ENCODE data around the gene OR4D6. TPM values are rescaled to one million over a fixed set of nuclear protein-coding genes. Genes with fewer than 3 reads are reported as not detected.

OR4D6 gene
- polyA plus RNA-seq, 1 donor (not counting 4 experiments of a cell fraction or from before 2014, with no cell fraction given), result not detected

DNA sequence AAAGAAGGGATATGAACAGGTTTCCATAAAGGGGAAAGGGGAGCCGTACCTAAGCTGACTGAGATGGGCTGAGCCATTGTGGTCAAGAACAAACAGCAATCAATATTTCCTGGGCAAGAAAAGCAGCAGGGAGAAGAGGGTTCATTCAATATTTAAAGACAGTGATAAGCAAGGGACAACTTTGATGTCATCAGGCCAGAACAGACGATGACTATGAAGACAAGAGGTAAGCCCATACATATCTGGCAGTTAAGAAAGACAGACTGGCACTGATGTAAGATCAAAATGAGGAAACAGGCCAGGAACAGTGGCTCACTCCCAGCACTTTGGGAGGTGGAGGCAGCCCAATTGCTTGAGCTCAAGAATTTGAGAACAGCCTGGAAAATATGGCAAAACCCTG, 32.9 kb upstream of the OR4D6 start:
- Histone ChIP-seq H3K9me3 (ENCODE audit: control insufficient read depth, low read depth, low read length) (no peaks in the 10 kb centered on the region), H3K27ac (ENCODE audit: control insufficient read depth, insufficient read depth, low read length) (no peak overlapping the region), H4K20me1 (ENCODE audit: control insufficient read depth, extremely low read depth, insufficient read depth, low read length) (no peaks in the 10 kb centered on the region), H3K36me3 (ENCODE audit: control insufficient read depth in 2 of 2, extremely low read depth in 1 of 2, insufficient read depth in 2 of 2, low read length in 2 of 2) (no peaks in the 10 kb centered on the region), H3K4me3 (ENCODE audit: control insufficient read depth in 2 of 3, extremely low read depth in 1 of 3, insufficient read depth in 2 of 3, low read depth in 1 of 3, low read length in 3 of 3) (no peak overlapping the region), H3K4me2 (ENCODE audit: control insufficient read depth, extremely low read depth, insufficient read depth, low read depth, low read length) (no peak overlapping the region), H3K9ac (ENCODE audit: control insufficient read depth, extremely low read depth, insufficient read depth, low read length) (no peak overlapping the region), H2AFZ (ENCODE audit: control insufficient read depth, low read length) (no peak overlapping the region), H3K27me3 (ENCODE audit: control insufficient read depth, extremely low read depth, insufficient read depth, low read length) (no peaks in the 10 kb centered on the region), H3K4me1 (ENCODE audit: control insufficient read depth, extremely low read depth, insufficient read depth, low read length) (no peaks in the 10 kb centered on the region), H3K79me2 (ENCODE audit: control insufficient read depth, insufficient read depth, low read length) (no peaks in the 10 kb centered on the region), H3K9me1 (ENCODE audit: control insufficient read depth, extremely low read depth, insufficient read depth, low read length) (no peaks in the 10 kb centered on the region)
- no peak for FAIRE-seq
- dilution Hi-C loops (cut with MboI; ENCODE audit: extremely low pct_ligation_motif_present, low sequenced_read_pairs), result no loop called here
- no peak for TF ChIP-seq CTCF (optimal IDR thresholded peaks at IDR 0.05 in 1 of 3, IDR thresholded peaks at IDR 0.05 in 1 of 3, conservative IDR thresholded peaks at IDR 0.05 in 1 of 3; ENCODE audit: extremely low read depth in 1 of 3, insufficient read depth in 2 of 3, low read length in 3 of 3)
- TF ChIP-seq EZH2 (IDR thresholded peaks at IDR 0.05; ENCODE audit: low read length), result no peak
- DNase-seq (ENCODE audit: low read depth, low spot score), result no peak

GRCh38 chr11:59425131-59425530, 31.6 kb upstream of the OR4D6 start:
- no peak overlapping the region for H3K4me2 ChIP-seq (ENCODE audit: control insufficient read depth, extremely low read depth, insufficient read depth, low read depth, low read length)
- H3K9ac ChIP-seq (ENCODE audit: control insufficient read depth, extremely low read depth, insufficient read depth, low read length), result no peak overlapping the region
- FAIRE-seq (no peak), DNase-seq (ENCODE audit: low read depth, low spot score) (no peak)
- H3K9me1 ChIP-seq (ENCODE audit: control insufficient read depth, extremely low read depth, insufficient read depth, low read length), result no peaks in the 10 kb centered on the region
- dilution Hi-C loops (cut with MboI; ENCODE audit: extremely low pct_ligation_motif_present, low sequenced_read_pairs), result no loop called here
- H3K36me3 ChIP-seq (ENCODE audit: control insufficient read depth in 2 of 2, extremely low read depth in 1 of 2, insufficient read depth in 2 of 2, low read length in 2 of 2), result no peaks in the 10 kb centered on the region
- H3K4me3 ChIP-seq (ENCODE audit: control insufficient read depth in 2 of 3, extremely low read depth in 1 of 3, insufficient read depth in 2 of 3, low read depth in 1 of 3, low read length in 3 of 3), result no peak overlapping the region
- H3K9me3 ChIP-seq (ENCODE audit: control insufficient read depth, low read depth, low read length), result no peaks in the 10 kb centered on the region
- H3K27me3 ChIP-seq (ENCODE audit: control insufficient read depth, extremely low read depth, insufficient read depth, low read length), result no peaks in the 10 kb centered on the region
- H4K20me1 ChIP-seq (ENCODE audit: control insufficient read depth, extremely low read depth, insufficient read depth, low read length), result no peaks in the 10 kb centered on the region
- no peak for TF ChIP-seq EZH2 (IDR thresholded peaks at IDR 0.05; ENCODE audit: low read length)
- TF ChIP-seq CTCF (optimal IDR thresholded peaks at IDR 0.05 in 1 of 3, IDR thresholded peaks at IDR 0.05 in 1 of 3, conservative IDR thresholded peaks at IDR 0.05 in 1 of 3; ENCODE audit: extremely low read depth in 1 of 3, insufficient read depth in 2 of 3, low read length in 3 of 3), result no peak
- H3K79me2 ChIP-seq (ENCODE audit: control insufficient read depth, insufficient read depth, low read length), result no peaks in the 10 kb centered on the region
- no peak overlapping the region for H2AFZ ChIP-seq (ENCODE audit: control insufficient read depth, low read length)
- no peaks in the 10 kb centered on the region for H3K4me1 ChIP-seq (ENCODE audit: control insufficient read depth, extremely low read depth, insufficient read depth, low read length)
- H3K27ac ChIP-seq (ENCODE audit: control insufficient read depth, insufficient read depth, low read length), result no peak overlapping the region
